GM18511 (cell line): ENCODE data around the gene SASH1.

Experiments
- ATAC-seq: cut with Tn5 transposase; IDR thresholded peaks from one replicate; pipeline ENCODE4 v1.9.1; 2021; ENCODE audit warnings: mild to moderate bottlenecking, moderate library complexity; ENCODE audit not compliant: unreplicated experiment

The SASH1 gene

GRCh38 chr6:148491638-148492251, 149.1 kb downstream of the SASH1 start:
- ATAC-seq = no peak

GRCh38 chr6:148492654-148493290, 150.1 kb downstream of the SASH1 start:
- no peak for ATAC-seq

- ATAC-seq = no peak
These were observed 150.8 kb downstream of the SASH1 start for GRCh38 chr6:148493424-148493823.

- ATAC-seq = no peak
These were observed 151.6 kb downstream of the SASH1 start for GRCh38 chr6:148494226-148494625.

GRCh38 chr6:148495029-148495428, 152.4 kb downstream of the SASH1 start:
- no peak for ATAC-seq

GRCh38 chr6:148497257-148497656, 154.6 kb downstream of the SASH1 start:
- no peak for ATAC-seq

GRCh38 chr6:148497717-148498116, 155.1 kb downstream of the SASH1 start:
- no peak for ATAC-seq

GRCh38 chr6:148500402-148500801, 157.8 kb downstream of the SASH1 start:
- no peak for ATAC-seq

- no peak for ATAC-seq
These were observed 158.5 kb downstream of the SASH1 start for GRCh38 chr6:148501178-148501590.

- no peak for ATAC-seq
These were observed 159.6 kb downstream of the SASH1 start for GRCh38 chr6:148502083-148502772.

- no peak for ATAC-seq
These were observed 160.1 kb downstream of the SASH1 start for GRCh38 chr6:148502773-148503135.

GRCh38 chr6:148503703-148504102, 161.1 kb downstream of the SASH1 start:
- no peak for ATAC-seq

- no peak for ATAC-seq
These were observed 165.1 kb downstream of the SASH1 start for GRCh38 chr6:148507774-148508173.

- ATAC-seq = no peak
These were observed 165.9 kb downstream of the SASH1 start for GRCh38 chr6:148508401-148509041.

- no peak for ATAC-seq
These were observed 166.6 kb downstream of the SASH1 start for GRCh38 chr6:148509119-148509799.

GRCh38 chr6:148509800-148510581, 167.4 kb downstream of the SASH1 start:
- no peak for ATAC-seq

GRCh38 chr6:148513145-148514071, 170.8 kb downstream of the SASH1 start:
- ATAC-seq = no peak

- ATAC-seq = no peak
These were observed 171.6 kb downstream of the SASH1 start for GRCh38 chr6:148514091-148514845.

- no peak for ATAC-seq
These were observed 173.6 kb downstream of the SASH1 start for GRCh38 chr6:148516217-148516616.
